ENCODE measurements around the gene CD300C.

DNA sequence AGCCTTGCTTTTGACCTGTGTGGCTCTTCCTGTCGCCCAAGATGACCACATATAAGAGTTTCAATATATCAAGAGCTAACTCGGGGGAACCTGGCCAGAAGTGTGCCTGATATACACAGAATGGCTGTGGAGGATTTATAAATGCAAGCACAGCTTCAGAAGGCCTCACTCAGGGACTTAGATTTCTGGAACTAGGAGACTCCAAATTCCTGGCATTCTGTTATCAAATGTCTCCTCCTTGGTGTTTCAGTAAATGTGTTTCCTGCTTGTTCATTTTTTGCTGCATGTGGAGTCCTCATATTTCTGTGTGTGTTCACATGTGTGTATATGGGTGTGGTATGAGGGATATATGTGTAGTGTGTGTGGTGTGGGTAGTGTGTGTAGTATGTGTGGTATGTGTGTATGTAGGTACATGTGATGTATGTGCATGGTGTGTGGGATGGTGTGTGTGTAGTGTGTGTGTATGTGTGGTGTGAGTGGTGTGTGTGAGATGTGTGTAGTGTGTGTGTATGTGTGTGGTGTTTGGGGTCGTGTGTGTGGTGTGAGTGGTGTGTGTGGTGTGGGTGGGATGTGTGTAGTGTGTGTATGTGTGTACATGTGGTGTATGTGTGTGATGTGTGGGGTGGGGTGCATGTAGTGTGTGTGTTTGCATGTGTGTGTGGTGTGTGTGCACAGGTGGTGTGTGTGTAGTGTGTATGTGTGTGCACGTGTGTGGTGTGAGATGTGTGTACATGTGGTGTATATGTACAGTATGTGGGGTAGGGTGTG is 22.4 kb upstream of the CD300C start:
- TF ChIP-seq, protein P1, sequence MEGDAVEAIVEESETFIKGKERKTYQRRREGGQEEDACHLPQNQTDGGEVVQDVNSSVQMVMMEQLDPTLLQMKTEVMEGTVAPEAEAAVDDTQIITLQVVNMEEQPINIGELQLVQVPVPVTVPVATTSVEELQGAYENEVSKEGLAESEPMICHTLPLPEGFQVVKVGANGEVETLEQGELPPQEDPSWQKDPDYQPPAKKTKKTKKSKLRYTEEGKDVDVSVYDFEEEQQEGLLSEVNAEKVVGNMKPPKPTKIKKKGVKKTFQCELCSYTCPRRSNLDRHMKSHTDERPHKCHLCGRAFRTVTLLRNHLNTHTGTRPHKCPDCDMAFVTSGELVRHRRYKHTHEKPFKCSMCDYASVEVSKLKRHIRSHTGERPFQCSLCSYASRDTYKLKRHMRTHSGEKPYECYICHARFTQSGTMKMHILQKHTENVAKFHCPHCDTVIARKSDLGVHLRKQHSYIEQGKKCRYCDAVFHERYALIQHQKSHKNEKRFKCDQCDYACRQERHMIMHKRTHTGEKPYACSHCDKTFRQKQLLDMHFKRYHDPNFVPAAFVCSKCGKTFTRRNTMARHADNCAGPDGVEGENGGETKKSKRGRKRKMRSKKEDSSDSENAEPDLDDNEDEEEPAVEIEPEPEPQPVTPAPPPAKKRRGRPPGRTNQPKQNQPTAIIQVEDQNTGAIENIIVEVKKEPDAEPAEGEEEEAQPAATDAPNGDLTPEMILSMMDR (IDR thresholded peaks at IDR 0.05; ENCODE audit: insufficient read depth, low read length, poor library complexity, severe bottlenecking): no peak
- no peak for TF ChIP-seq EZH2phosphoT487 (conservative IDR thresholded peaks at IDR 0.05; ENCODE audit: low read length)

All from SU-DHL-6 (cell line).